SU-DHL-6 (cell line): ENCODE measurements around the gene ZNF609.

Source experiments
- EZH2phosphoT487 ChIP-seq: fragments of 200-600 bp; sonication (generic), shearing (Covaris generic); conservative IDR thresholded peaks from 2 replicates; pipeline ENCODE4 v1.6.1; 2018; ENCODE audit warnings: mild to moderate bottlenecking, antibody characterized with exemption, low read length, moderate library complexity, mixed read lengths
- TF ChIP-seq, protein P1 (sequence below): fragments of 200-600 bp; sonication (generic); IDR thresholded peaks from one replicate; pipeline ENCODE4 v1.5.1; 2017; ENCODE audit warnings: antibody characterized with exemption, mild to moderate bottlenecking, low read length, moderate library complexity; ENCODE audit not compliant: insufficient read depth, poor library complexity, severe bottlenecking

- TF ChIP-seq, protein P1, sequence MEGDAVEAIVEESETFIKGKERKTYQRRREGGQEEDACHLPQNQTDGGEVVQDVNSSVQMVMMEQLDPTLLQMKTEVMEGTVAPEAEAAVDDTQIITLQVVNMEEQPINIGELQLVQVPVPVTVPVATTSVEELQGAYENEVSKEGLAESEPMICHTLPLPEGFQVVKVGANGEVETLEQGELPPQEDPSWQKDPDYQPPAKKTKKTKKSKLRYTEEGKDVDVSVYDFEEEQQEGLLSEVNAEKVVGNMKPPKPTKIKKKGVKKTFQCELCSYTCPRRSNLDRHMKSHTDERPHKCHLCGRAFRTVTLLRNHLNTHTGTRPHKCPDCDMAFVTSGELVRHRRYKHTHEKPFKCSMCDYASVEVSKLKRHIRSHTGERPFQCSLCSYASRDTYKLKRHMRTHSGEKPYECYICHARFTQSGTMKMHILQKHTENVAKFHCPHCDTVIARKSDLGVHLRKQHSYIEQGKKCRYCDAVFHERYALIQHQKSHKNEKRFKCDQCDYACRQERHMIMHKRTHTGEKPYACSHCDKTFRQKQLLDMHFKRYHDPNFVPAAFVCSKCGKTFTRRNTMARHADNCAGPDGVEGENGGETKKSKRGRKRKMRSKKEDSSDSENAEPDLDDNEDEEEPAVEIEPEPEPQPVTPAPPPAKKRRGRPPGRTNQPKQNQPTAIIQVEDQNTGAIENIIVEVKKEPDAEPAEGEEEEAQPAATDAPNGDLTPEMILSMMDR = no peak
- TF ChIP-seq EZH2phosphoT487 = no peak
Observed at GRCh38 chr15:64558460-64559179, 98.2 kb downstream of the ZNF609 start.
